K562 (cell line): ENCODE measurements around the gene SOCS3. TPM values are rescaled to one million over a fixed set of nuclear protein-coding genes. Genes with fewer than 3 reads are reported as not detected.
A peak's percentile ranks its signal among the peaks of the same experiment; 100 is the strongest.

Source experiments
- CREB1 ChIP-seq, 2 experiments: sonication (generic) in 1 of 2; formaldehyde crosslinking in 1 of 2; IDR thresholded peaks; 2 replicates each; pipeline versions ENCODE4 v1.6.1 to v1.8.0; 2012 to 2022; ENCODE audit warnings: inconsistent platforms in 1 of 2, mild to moderate bottlenecking in 1 of 2, missing genetic modification reagents in 1 of 2, moderate library complexity in 1 of 2
- IRF2 ChIP-seq: sonication (generic); formaldehyde crosslinking; IDR thresholded peaks from 2 replicates; pipeline ENCODE4 v1.8.1; 2022; ENCODE audit warnings: mild to moderate bottlenecking, missing genetic modification reagents
- JUN ChIP-seq, 2 experiments: sonication (generic) in 1 of 2; formaldehyde crosslinking in 1 of 2; IDR thresholded peaks; 2 replicates each; pipeline versions ENCODE4 v1.6.1 to v1.8.0; 2012 to 2022; ENCODE audit warnings: borderline replicate concordance in 2 of 2, mild to moderate bottlenecking in 2 of 2, improper control_type of control experiment in 1 of 2, low read depth in 1 of 2, low read length in 1 of 2, missing genetic modification reagents in 1 of 2
- NCOA2 ChIP-seq, 2 experiments: fragments of 450-650 bp; IDR thresholded peaks; 2 replicates each; pipeline ENCODE4 v1.6.1; 2018; ENCODE audit warnings: mild to moderate bottlenecking in 2 of 2, moderate library complexity in 1 of 2; ENCODE audit not compliant: partially characterized antibody in 2 of 2
- NFE2L1 ChIP-seq: fragments of 450-650 bp; IDR thresholded peaks from 2 replicates; pipeline ENCODE4 v1.6.1; 2016; ENCODE audit warnings: missing genetic modification characterization, low read depth, mild to moderate bottlenecking, missing compliant biosample characterization, moderate library complexity, borderline replicate concordance
- NR2F6 ChIP-seq: fragments of 450-650 bp; formaldehyde crosslinking; IDR thresholded peaks from 2 replicates; pipeline ENCODE4 v1.4.0; 2020; ENCODE audit warnings: mild to moderate bottlenecking
- PPARD ChIP-seq: fragments of 250-450 bp; sonication (Bioruptor Pico); IDR thresholded peaks from 2 replicates; pipeline ENCODE4 v1.8.0; 2022; ENCODE audit warnings: inconsistent platforms, mild to moderate bottlenecking, moderate library complexity
- RBM15 ChIP-seq: fragments of 200-400 bp; formaldehyde crosslinking; IDR thresholded peaks from 2 replicates; pipeline ENCODE4 v1.6.1; 2018; ENCODE audit warnings: mild to moderate bottlenecking, low read length, moderate library complexity; ENCODE audit not compliant: insufficient read depth
- YY1 ChIP-seq, 3 experiments: IDR thresholded peaks; 2 replicates each; pipeline ENCODE4 v1.6.1; 2011; ENCODE audit warnings: low read length in 2 of 3, mild to moderate bottlenecking in 2 of 3, moderate library complexity in 2 of 3, borderline replicate concordance in 1 of 3, control low read depth in 1 of 3, low read depth in 1 of 3; ENCODE audit not compliant: insufficient read depth in 3 of 3, insufficient replicate concordance in 2 of 3, control insufficient read depth in 1 of 3, insufficient read length in 1 of 3; ENCODE audit errors: extremely low read depth in 1 of 3
- ZNF174 ChIP-seq: fragments of 250-450 bp; sonication (Bioruptor Pico); IDR thresholded peaks from 2 replicates; pipeline ENCODE4 v1.4.0; 2020; ENCODE audit warnings: mild to moderate bottlenecking
- ZNF431 ChIP-seq: sonication (generic); formaldehyde crosslinking; IDR thresholded peaks from 2 replicates; pipeline ENCODE4 v1.8.0; 2022; ENCODE audit warnings: mild to moderate bottlenecking, missing genetic modification reagents
- ZNF436 ChIP-seq: fragments of 250-450, 450-650 bp; sonication (Bioruptor Pico); formaldehyde crosslinking; IDR thresholded peaks from 2 replicates; pipeline ENCODE4 v1.7.0; 2020; ENCODE audit warnings: mild to moderate bottlenecking
- ZNF507 ChIP-seq: conservative IDR thresholded peaks from 2 replicates; pipeline ENCODE4 v1.6.1; 2017; ENCODE audit warnings: missing genetic modification characterization, missing compliant biosample characterization
- polyA plus RNA-seq, 8 experiments: library from polyadenylated mRNA; depleted of rRNA in 4 of 8; stranded (reverse) in 5 of 8; unstranded in 3 of 8; fragments of >200 nt; fragmentation: Nextera tagmentation in 2 of 8; fragmentation: Illumina TruSeq in 1 of 8; extraction: Ambion mirVana in 2 of 8; extraction: Trizol in 1 of 8; gene quantifications; 2 replicates each; pipeline versions ENCODE4 v1.2.1 to v1.2.3, GENCODE V29; 2011 to 2014; ENCODE audit warnings: inconsistent platforms in 1 of 8, missing spikeins in 1 of 8
- total RNA-seq, 7 experiments: library from RNA; depleted of rRNA in 6 of 7; stranded (reverse); fragments of >200 nt in 6 of 7; fragmentation: Illumina TruSeq in 2 of 7; extraction: Trizol in 2 of 7; gene quantifications; 2 replicates each; pipeline versions ENCODE4 v1.2.1 to v1.2.3, GENCODE V29; 2011 to 2021; ENCODE audit warnings: low replicate concordance in 1 of 7
- TF ChIP-seq, protein P1 (sequence below), 2 experiments: fragments of 450-650 bp in 1 of 2; sonication (generic) in 1 of 2; formaldehyde crosslinking in 1 of 2; IDR thresholded peaks; 2 replicates each; pipeline versions ENCODE4 v1.7.1 to v1.9.0; 2016 to 2022; ENCODE audit warnings: inconsistent platforms in 1 of 2, mild to moderate bottlenecking in 1 of 2, missing genetic modification reagents in 1 of 2
- TF ChIP-seq, protein P2 (sequence below): IDR thresholded peaks from 2 replicates; pipeline ENCODE4 v1.6.1; 2014; ENCODE audit warnings: antibody characterized with exemption

The SOCS3 gene
- total and polyA plus RNA-seq, 9 of the 15 experiments (the other 6 are each of a cell fraction or from before 2014, with no cell fraction given), result 0.56 to 38.9 (median 13.7) TPM

GRCh38 chr17:78315355-78316114 is 44.3 kb downstream of the SOCS3 start (continued):
- 0 out of 2 replicates have a peak, but pooled peaks have one; percentile 26 for TF ChIP-seq JUN (IDR thresholded peaks at IDR 0.05; ENCODE audit: borderline replicate concordance, low read depth, low read length)
- TF ChIP-seq JUN (CRISPR knock-in tag; IDR thresholded peaks at IDR 0.05; ENCODE audit: borderline replicate concordance), result no peak
- TF ChIP-seq YY1 (IDR thresholded peaks at IDR 0.05; ENCODE audit: borderline replicate concordance in 1 of 3, control insufficient read depth in 1 of 3, extremely low read depth in 1 of 3, insufficient read depth in 3 of 3, insufficient read length in 1 of 3, insufficient replicate concordance in 2 of 3, low read depth in 1 of 3, low read length in 2 of 3), result peak in 2 of 3 experiments; percentile 9 to 37
- TF ChIP-seq, protein P1, sequence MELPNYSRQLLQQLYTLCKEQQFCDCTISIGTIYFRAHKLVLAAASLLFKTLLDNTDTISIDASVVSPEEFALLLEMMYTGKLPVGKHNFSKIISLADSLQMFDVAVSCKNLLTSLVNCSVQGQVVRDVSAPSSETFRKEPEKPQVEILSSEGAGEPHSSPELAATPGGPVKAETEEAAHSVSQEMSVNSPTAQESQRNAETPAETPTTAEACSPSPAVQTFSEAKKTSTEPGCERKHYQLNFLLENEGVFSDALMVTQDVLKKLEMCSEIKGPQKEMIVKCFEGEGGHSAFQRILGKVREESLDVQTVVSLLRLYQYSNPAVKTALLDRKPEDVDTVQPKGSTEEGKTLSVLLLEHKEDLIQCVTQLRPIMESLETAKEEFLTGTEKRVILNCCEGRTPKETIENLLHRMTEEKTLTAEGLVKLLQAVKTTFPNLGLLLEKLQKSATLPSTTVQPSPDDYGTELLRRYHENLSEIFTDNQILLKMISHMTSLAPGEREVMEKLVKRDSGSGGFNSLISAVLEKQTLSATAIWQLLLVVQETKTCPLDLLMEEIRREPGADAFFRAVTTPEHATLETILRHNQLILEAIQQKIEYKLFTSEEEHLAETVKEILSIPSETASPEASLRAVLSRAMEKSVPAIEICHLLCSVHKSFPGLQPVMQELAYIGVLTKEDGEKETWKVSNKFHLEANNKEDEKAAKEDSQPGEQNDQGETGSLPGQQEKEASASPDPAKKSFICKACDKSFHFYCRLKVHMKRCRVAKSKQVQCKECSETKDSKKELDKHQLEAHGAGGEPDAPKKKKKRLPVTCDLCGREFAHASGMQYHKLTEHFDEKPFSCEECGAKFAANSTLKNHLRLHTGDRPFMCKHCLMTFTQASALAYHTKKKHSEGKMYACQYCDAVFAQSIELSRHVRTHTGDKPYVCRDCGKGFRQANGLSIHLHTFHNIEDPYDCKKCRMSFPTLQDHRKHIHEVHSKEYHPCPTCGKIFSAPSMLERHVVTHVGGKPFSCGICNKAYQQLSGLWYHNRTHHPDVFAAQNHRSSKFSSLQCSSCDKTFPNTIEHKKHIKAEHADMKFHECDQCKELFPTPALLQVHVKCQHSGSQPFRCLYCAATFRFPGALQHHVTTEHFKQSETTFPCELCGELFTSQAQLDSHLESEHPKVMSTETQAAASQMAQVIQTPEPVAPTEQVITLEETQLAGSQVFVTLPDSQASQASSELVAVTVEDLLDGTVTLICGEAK (IDR thresholded peaks at IDR 0.05), result no peak
- TF ChIP-seq, protein P1 (CRISPR knock-in tag; IDR thresholded peaks at IDR 0.05), result no peak
- TF ChIP-seq CREB1 (IDR thresholded peaks at IDR 0.05), result no peak
- no peak for TF ChIP-seq CREB1 (CRISPR knock-in tag; IDR thresholded peaks at IDR 0.05)
- TF ChIP-seq IRF2 (CRISPR knock-in tag), result no peak
- TF ChIP-seq NR2F6 (CRISPR knock-in tag), result no peak
- TF ChIP-seq, protein P2, sequence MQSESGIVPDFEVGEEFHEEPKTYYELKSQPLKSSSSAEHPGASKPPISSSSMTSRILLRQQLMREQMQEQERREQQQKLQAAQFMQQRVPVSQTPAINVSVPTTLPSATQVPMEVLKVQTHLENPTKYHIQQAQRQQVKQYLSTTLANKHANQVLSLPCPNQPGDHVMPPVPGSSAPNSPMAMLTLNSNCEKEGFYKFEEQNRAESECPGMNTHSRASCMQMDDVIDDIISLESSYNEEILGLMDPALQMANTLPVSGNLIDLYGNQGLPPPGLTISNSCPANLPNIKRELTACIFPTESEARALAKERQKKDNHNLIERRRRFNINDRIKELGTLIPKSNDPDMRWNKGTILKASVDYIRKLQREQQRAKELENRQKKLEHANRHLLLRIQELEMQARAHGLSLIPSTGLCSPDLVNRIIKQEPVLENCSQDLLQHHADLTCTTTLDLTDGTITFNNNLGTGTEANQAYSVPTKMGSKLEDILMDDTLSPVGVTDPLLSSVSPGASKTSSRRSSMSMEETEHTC, result no peak
- TF ChIP-seq ZNF431, result no peak
- no peak for TF ChIP-seq RBM15
- TF ChIP-seq ZNF436 (CRISPR knock-in tag), result no peak
- no peak for TF ChIP-seq NFE2L1 (tag)
- TF ChIP-seq NCOA2 (IDR thresholded peaks at IDR 0.05; ENCODE audit: partially characterized antibody in 2 of 2), result no peak
- TF ChIP-seq PPARD, result no peak
- no peak for TF ChIP-seq ZNF507
- TF ChIP-seq ZNF174 (CRISPR knock-in tag), result no peak
